ENCODE results near the gene LDLR.
"Not testable (repeated sequence)": the region's sequence is repeated elsewhere in the genome, so short reads cannot be mapped to it uniquely, and the experiment has no call there.

The LDLR gene

DNA sequence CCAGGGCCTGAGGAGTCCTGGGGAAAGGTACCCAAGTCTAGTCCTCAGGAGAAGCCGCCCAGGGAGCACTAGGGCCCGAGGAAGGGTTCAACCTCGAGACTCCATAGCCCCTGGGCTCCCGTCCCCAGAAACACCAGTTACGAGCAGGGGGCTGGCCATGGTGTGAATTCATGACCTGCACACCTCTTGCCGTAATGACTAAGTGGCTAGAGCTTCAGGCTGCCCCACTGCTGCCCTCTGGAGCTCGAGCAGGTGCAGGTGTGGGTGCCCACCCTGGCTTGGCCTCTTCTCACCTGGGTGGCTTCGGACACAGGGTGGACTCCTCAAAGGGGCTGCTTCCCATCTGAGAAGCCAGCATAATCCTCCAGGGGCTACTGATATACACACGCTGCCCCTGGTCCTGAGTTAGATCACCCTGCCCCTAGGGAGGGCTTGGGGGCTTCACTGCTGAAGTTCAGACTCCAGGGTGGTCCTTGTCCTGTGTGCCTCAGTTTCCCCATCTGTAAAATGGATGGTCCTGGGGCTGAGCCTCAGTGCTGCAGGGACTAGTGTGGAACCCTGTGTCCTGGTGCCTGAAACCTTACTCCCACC, 52.8 kb downstream of the LDLR start:
- no peak for DNase-seq (ENCODE audit: low read depth)

DNA sequence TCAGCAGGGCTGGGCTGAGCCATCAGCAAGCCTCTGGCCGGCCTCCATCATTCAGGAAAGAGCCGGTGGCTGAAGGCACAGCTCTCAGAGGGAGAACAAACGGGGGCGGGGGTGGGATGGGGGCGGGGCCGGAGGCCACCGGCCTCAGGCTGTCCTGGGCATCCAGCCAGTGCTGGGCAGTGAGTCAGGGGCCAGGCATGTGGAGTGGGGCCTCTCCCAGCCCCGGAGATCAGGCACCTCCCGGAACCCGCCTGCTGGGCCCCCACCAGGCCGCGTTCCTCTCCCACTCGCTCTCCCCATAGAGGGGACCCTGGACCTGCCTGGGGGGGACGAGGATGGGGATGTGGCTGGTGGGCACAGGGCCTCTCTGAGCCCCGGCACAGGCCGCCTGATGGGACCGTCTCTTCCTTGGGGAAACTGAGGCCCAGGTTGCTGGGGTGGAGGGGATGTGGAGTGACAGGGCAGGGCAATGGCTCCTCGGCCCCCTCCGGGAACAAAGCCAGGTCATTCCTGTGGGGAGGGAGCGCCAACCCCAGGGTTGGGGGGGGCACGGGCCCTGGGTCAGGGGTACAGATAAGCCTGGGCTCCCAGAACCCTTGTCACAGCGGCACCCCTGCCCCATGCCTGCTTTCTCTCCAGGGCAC, 53.4 kb downstream of the LDLR start:
- peak; percentile 93 for DNase-seq (ENCODE audit: low read depth)

DNA sequence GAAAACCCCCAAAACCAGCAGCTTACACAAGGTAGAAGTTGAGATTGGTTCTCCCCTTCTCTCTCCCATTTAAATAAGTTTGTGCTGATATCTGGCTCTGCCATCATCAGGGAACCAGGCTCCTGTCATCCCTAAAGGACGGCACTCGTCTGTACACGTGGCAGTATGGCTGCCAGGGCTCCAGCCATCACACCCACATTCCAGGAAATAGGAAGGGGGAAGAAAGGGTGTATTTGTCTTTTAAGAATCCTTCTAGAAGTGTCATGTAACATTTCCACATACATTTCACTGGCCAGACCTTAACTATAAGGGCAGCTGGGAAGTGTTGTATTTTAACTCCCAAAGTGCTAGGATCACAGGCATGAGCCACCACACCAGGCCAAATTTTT, 56.3 kb downstream of the LDLR start:
- no peak for DNase-seq (ENCODE audit: low read depth)

DNA sequence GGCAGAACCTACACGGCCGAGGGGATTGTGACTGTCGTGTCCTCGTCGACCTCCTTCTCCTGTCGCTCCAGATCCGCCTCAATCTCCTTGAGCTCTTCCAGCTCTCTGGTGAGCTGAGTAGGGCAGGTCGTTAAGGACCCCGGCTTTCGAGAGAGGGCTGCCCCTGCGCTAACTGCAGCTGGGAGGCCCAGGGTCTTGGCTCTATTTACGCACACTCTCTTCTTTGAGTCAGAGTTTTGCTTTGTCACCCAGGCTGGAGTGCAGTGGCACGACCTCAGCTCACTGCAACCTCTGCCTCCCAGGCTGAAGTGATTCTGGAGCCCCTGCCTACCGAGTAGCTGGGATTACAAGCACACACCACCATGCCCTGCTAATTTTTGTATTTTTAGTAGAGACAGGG, 58.7 kb downstream of the LDLR start:
- no peak for DNase-seq (ENCODE audit: low read depth)

DNA sequence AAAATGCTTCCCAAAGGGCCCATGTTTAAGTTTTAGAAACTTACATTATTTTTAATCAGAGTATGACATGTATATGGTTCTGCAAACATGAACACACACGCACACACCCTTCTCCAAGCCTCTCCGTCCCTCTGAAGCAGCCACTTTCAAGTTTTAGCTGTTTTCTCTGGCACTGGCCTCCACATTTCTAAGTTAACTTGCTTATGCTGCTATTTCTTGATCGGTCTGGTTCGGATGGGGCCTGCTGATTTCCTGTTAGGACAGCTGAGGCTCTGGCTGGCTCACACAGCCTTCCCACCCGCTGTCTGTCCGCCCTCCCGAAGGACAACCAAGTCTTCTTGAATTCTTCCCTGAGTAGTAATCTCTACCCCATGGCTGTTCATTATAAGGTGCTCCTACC, 61.9 kb downstream of the LDLR start:
- peak; percentile 46 for DNase-seq (ENCODE audit: low read depth)

DNA sequence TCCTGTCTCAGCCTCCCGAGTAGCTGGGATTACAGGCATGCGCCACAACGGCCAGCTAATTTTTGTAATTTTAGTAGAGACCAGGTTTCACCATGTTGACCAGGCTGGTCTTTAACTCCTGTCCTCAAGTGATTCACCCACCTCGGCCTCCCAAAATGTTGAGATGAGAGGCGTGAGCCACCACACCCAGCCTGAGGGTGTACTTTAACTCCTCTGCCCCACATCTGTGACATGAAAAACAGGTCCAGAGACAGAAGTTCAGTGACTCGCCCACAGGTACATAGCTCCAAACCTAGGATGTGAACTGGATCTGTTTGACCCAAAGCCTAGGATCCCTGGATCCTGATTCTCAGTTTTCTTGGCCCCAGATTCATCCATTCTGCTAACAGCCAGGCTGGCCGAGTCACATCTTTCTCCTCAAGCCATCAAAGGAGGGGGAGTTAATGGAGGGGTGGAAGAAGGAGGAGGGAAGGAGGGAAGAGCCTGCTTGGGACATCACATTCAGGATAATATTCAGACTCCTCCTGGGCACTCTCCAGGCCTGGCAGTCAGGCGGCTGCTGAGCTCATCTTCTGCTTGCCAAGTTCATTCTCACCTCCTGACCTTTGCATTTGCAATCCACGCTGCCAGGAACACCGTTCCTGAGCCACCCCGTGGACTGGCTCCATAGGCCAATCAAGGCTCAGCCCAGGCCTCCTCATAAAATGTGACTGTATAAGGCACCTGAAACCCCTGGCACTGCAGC, 63.2 kb downstream of the LDLR start:
- peak; percentile 87 for DNase-seq (ENCODE audit: low read depth)

DNA sequence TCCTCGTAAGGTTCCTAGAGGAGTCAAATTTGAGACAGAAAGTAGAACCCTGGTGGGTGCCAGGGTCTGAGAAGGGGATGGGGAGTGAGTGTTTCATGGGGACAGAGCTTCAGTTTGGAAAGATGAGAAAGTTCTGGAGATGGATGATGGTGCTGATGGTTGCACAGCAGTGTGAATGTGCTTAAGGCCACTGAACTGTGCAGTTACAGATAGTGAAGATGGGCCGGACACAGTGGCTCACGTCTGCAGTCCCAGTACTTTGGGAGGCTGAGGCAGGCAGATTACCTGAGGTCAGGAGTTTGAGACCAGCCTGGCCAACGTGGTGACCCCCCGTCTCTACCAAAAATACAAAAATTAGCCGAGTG, 65.4 kb downstream of the LDLR start:
- DNase-seq (ENCODE audit: low read depth), result no peak

DNA sequence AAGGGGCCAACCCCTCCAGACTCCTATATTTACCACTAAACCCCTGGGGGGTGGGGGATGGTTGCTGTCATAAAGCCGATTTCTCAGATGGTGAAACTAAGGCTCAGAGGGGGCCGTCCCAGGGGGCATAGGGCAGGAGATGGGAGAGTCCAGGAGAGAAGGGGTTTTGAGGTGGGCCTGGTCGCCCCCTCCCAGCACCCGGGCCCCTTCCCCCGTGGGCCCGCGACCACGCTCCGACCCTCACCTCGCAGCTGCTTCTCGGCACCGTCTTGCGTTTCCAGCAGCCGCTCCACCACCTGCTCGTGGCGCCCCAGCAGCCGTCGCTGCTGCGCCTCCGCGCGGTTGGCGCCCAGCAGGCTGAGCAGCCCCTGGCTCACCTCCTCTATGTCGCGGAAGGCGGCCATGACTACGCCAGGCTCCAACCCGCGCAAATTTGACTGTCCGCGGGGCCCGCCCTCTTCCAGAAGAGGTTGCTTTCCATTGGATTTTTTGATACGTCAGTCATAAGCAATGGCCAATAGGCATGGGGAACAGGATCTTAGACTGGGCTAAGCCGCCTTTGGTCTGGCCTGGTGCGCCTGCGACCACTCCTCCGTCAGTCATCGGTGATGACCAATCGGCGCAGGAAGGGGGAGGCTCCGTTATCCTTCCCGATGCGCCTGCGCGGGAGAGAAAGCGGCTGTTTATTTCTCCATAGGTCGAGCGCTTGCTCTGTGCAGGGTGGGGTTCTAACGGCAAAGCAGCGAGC, 66.3 kb downstream of the LDLR start, which contains the start of gene SPC24:
Gene SPC24 (minus strand): TSS at position 410 of the 748 bp plus-strand sequence. CDS start 6 bp downstream, at position 404.
- DNase-seq (ENCODE audit: low read depth), result peak; percentile 99

DNA sequence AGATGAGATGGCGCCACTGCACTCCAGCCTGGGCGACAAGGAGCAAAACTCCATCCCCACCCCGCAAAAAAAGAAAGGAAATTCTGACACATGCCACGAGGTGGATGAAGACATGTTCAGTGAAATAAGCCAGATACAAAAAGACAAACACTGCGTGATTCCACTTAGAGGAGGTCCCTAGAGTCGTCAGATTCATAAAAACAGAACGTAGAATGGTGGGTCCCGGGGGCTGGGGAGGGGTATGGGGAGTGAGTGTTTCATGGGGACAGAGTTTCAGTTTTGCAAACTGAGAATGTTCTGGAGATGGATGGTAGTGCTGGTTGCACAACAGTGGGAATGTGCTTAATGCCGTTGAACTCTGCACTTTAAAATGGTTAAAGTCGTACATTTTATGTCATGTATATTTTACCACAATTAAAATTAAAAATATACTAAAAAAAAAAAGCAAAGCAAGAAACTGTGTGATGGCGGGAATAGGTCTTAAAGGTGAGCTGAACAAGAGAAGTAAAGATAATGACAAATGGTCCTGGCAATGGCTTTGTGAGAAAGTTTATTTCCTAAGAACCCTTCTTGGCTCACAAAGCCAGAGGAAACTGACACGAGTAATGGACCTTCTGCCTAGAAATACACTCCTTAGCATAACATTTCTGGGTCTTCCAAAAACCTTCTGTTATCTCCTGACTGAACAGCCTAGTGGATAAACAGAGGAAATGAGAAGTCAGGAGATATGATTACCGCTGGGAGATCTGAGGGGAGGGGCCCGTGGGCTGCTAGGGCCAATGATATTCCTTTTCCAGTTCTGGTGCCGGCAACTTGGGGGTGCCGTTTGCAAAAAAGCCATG, 70.6 kb downstream of the LDLR start:
- peak; percentile 64 for DNase-seq (ENCODE audit: low read depth)

DNA sequence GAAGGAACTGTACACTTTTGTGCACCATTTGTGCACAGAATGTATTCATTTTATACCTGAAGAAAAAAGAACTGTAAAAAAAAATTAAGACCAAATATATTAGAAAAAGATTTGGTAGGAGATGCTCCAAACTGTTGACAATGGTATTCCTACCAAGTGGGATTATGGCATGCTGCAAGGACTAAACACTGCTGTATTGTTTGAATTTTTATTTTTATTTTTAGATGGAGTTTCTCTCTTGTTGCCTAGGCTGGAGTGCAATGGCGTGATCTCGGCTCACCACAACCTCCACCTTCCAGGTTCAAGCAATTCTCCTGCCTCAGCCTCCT, 71.1 kb downstream of the LDLR start:
- not testable (repeated sequence) for DNase-seq (ENCODE audit: low read depth)

DNA sequence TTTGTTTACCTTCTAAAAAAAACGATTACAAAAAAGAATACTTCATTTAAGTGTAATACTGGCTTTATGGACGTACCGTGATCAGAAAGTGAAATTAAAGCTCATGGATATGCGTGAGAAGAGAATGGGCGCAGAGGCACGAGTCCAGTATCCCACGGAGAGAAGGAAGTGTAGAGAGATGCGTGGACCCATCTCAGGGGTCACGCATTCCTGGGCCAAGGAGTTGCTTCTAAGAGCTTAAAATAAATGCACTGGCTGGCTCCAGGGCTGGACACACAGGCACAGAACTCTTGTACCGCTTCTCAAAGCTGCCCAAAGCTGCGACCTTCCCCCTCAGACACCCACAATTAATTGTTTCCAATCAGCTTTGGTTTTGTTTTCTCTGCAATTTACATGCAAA, 75.0 kb downstream of the LDLR start:
- no peak for DNase-seq (ENCODE audit: low read depth)

DNA sequence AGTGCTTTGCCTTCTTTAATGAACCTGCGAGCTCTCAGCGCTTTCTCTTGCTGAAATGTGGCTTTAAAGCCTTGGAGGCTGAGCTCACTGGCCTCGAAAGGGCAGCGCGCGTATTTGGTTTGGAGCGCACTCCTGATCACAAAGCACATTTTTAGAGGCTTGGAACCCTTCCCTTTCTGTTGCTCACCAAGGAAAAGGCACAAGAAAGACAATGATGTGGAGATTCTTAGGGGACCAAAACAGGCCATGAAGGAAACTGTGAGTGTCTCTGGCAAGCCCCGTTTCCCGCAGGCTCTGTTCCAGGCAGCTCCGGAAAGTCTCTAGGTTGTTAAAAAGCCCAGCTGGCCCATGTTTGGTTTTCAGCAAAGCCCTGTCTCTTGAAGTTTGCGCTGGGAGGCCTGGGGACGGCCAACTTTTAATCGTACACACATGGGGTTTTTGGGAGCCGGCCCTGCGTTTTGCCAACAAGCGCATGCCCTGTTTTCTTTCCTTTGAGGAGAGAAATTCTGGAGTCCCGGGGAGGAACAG, 75.7 kb downstream of the LDLR start:
- peak; percentile 69 for DNase-seq (ENCODE audit: low read depth)

DNA sequence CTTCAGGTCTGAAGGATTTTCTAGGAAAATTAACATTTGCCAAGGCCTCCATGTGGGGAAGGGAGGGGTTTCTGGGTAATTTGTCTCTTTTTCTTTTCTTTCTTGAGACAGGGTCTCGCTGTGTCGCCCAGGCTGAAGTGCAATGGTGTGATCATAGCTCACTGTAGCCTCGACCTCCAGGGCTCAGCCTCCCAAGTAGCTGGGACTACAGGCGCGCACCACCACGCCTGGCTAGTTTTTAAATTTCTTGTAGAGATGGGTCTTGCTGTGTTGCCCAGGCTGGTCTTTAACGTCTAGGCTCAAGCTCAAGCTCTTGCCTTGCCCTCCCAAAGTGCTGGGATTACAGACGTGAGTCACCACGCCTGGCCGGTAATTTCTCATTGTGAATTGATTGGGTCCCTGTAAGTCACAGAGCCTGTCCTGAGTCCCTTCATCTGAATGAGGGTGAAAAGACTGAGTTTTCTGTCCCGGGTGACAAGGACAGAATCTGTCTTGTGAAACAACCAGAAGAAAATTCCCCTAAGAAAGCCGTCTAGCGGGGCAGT, 76.3 kb downstream of the LDLR start:
- peak; percentile 33 for DNase-seq (ENCODE audit: low read depth)

DNA sequence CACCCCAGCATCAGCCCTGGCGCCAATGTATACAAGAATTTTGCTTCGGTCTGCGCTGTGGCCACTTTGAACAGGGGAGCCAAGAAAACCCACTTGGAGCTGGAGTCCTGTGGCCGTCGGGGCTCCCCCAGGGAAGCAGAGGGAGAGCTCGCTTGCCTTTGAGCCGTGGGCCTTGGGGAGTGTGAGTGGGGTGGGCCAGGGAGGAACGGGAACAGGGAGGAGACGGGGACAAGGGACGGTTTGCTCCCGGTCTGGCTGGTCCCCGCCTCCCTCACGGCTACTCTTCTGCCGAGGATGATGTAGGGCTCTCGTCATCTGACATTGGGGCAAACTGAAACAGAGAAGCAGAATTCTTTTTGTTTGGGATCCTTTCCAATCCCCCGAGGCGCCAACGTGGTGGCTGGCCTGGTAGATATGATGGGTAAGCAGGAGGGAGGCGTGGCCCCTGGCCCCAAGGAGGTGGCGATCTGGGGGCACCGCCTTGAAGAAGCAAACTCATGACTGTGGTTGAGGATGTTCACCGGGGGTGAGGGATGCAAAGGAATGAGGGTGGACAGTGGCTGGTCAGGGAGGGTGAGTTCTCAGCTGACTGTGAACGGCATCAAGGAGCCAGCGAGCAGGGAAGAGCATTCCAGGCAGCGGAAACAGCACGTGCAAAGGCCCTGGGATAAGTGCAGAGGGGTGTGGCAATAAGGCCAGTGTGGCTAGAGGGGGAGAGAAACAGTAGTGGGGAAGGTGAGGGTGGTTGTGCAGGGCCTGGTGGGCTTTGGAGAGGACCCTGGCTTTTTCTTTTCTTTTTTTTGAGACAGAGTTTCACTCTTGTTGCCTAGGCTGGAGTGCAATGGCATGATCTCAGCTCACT, 77.2 kb downstream of the LDLR start:
- DNase-seq (ENCODE audit: low read depth), result no peak

DNA sequence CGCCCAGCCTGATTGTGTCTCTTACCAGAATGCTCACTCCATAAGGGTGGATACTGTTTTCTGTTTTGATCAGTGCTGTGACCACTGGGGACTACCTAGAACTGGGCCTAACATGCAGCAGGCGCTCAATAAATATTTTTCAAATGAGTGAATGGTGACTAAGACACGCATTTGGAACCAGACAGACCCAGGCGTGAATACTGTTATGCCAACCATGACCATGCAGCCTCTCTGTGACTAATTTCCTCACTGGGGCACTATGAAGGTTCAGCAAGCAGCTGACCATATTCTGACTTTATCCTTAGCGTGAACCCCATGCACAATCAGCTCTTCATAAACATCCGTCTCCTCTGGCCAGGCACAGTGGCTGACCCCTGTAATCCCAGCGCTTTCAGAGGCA, 79.3 kb downstream of the LDLR start:
- peak; percentile 98 for DNase-seq (ENCODE audit: low read depth)

DNA sequence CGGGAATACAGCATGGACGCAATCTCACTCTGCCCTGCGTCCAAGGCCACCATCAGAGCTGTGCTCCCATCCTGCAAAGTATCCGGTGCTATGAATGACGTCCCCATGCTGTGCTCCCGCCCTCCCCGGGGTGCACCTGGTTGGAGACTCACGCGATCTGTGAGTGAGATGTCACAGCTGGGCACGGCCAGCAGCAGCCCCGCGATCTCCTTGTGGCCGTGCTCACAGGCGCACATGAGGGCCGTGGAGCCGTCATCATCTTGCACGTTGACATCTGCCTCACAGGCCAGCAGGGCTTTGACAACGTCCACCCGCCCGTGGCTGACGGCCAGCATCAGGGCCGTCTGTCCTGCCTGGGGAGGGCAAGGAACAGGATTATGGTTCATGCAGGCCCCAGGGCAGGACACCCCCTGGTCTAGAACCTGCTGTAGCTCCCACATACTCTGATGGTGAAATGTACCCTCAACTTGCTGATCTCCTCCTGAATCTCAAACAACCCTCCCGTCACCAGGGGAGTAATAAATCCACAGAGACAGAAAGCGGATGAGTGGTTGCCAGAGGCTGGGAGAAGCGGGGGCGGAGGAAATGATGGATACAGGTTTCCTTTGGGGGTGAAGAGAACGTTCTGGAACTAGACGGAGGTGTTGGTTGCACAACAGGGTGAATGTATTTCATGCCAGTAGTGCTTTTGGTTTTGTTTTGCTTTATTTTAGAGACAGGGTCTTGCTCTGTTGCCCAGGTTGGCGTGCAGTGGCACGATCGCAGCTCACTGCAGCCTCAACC, 80.8 kb downstream of the LDLR start:
- DNase-seq (ENCODE audit: low read depth), result peak; percentile 73

DNA sequence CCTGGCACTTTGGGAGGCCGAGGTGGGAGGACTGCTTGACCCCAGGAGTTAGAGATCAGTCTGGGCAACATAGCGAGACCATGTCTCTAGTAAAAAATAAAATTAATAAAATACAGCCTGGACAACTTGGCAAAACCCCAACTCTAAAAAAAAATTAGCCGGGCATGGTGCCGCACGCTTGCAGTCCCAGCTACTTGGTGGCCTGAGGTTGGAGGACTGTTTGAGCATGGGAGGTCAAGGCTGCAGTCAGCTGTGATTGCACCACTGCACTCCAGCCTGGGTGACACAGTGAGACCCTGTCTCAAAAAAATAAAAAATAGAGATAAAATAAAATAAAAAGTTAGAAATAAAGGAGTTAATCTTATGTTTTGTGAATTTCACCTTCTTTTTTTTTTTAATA, 81.9 kb downstream of the LDLR start:
- no peak for DNase-seq (ENCODE audit: low read depth)

DNA sequence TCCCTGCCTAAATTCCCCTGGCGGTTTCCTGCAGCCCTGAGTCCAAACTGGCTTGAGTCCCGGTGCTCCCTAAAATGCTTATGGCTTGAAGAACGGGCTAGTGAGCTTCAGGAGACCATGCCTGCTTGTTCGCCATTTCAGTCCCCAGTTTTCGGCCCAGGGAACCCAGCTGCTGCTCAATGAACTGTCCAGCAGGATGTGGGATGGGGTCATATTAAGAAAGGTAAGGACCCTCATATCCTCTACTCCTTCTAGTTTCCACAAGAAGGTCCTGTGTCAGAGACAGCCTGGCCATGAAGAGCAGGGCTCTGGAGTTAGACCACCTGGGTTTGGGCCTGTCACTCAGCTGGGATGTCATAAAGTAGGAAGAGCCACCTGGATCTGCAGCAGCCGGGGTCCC, 83.3 kb downstream of the LDLR start:
- no peak for DNase-seq (ENCODE audit: low read depth)

DNA sequence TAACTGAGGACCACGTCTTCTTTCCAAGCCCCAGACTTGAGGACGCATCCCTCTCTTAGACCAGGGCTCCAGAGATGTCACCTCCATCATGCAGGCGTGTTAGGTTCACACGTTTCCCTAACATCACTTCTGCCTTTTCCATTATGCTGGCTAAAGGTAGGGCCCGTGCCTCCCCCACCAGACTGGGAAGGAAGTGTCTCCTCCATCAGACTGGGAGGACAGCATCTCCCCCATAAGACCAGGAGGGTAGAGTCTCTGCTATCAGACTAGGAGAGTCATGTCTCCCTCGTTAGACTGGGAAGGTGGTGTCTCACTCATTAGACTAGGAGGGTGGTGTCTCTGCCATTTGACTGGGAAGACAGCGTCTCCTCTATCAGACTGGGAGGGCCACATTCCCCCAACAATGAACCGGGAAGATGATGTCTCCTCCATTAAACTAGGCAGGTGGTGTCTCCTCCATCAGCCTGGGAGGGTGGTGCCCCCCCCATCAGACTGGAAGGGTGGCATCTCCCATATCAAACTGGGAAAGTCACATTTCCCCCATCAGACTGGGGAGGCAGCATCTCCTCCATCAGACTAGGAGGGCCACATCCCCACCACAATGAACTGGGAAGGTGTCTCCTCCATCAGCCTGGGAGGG, 84.4 kb downstream of the LDLR start:
- no peak for DNase-seq (ENCODE audit: low read depth)

Measured in iris pigment epithelial cell (primary cell).